Activated CD4-positive, alpha-beta T cell treated with anti-CD3 and anti-CD28 coated beads, Interleukin-2, amount 50 U/mL, for 1 hour (primary cell): ENCODE results near the gene NEURL1B.

Source experiments
- DNase-seq: peaks from one replicate; pipeline ENCODE4 v3.0.0-alpha.2; 2020

The NEURL1B gene

DNA sequence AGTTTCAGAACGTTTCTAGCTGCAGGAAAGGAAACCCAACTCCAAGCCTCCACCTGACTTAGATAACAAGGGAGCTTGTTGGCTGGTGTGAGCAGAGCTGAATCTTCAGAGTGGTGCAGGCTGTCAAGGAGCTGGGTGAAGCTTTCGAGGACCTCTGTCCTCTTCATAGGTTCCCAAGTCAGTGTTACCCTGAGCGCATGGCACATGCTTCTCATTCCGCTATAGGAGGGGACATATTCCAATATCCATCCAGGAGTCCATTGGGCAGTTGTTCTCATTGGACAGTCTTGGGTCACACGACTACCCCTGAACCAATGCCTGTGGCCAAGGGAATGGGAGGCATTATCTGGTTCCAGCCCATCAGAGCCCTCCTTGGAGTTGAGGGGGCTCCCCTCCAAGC lies 79.6 kb downstream of the NEURL1B start:
- DNase-seq, result no peak

DNA sequence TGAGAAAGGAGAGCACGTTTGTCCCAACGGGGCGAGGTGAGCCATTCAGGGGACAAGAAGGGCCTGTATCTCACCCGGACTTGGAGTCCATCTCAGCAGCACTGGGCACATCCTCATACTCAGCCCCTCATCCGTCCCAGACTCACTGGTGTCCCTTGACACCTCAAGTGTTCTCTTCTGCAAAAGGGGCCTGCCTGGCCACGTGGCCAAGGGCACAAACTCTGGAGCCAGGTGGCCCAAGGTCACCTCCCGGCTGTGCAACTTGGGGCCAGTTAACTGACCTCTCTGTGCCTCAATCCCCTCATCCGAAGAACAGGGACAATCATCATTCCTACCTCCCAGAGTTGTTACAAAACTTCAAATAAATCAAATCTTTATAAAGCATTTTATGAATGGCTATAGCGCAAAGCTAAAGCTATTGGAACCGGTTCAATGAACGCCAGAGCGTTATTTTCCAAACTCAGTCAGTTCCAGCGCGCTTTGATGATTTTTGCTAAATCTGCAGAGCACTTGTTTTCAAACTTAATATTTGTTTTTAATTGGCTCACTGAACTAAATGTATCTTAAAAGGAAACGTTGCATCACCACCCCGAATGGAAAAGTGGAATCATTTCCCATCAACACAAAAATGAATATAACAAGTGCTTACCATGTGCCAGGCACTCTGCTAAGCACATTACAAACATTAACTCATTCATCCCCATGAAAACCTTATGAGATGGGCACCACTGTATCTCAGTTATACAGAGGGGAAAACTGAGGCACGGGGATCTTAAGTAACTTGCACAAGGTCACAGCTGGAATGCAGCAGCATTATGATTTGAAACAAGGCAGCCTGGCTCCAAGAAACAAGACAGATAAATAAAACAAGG lies 80.6 kb downstream of the NEURL1B start:
- DNase-seq, result no peak

DNA sequence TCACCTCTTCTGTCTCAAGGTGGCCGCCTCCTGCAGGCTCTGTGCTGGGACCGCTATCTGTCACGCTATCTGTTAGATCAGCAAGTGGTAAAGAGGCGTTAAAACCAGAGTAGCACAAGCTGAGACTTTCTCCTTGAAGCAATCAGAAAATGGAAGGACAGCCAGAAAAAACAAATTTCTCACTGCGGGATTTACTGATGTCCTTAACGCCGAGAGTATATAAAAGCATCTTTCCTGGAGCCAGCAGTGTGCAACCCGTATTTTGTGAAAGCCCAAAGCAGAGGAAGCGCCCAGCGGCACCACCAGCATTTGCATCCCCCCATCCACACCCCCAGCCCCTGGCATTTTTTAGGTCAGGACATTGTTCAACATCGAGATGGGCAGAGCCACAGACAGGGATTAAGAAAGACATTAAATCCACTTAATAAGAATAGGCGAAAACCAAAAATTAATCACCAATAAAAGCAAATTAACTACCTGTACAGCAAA lies 81.3 kb downstream of the NEURL1B start:
- no peak for DNase-seq

DNA sequence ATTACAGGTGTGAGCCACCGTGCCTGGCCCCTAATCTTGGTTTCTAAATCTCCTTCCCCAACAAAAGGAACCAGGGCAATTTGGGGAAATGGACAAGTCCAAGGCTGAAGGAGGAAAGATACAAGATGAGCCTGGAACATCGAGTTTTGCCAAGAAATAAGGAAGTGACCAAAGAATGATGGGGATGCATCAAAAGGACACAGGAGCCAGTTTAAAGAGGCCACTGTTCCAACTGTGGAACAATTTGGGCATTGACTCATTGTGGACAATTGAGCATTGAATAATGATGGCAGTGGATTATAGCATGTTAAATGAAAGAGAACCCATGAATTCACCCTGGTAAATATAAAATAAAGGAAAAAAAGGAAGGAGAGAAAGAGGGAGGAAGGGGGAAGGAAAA lies 82.4 kb downstream of the NEURL1B start:
- DNase-seq, result no peak

DNA sequence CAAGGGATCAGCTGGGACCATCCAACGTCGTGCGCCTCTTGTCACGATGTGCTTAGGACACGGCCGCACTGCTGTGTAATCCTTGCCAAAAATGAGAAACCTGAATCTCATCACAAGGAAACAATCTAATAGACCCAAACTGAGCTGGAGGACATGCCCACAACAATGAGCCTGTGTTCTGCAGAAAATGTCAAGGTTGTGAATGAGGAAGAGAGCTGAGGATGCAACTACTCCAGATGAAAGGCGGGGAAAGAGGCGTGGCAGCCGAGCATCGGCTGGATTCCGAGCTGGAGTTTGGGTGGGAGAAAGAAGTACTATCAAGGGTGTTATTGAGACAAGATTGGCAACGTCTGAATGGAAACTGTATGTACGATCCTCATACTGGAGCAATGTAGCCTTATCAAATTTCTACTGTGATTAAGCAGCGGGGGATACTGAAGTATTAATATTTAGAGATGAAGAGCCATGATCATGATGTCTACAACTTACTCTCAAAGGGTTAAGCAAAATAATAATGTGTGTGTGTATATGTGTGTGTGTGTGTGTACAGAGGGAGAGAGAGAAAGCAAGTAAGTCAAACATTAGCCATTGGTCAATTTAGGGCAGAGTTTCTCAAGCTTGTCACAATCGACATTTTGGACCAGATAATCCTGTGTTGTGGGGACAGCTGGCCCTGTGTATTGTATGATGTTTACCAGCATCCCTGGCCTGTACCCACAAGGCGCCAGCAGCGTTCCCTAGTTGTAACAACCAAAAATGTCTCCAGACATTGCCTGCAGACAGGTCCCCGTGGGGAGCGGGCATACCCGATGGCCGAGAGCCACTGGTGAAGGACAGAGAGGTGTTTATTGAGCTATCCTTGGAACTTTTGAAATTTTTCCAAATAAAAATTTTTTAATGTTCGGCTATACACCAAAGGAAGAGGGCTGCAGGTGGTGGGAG lies 83.5 kb downstream of the NEURL1B start:
- DNase-seq, result no peak

DNA sequence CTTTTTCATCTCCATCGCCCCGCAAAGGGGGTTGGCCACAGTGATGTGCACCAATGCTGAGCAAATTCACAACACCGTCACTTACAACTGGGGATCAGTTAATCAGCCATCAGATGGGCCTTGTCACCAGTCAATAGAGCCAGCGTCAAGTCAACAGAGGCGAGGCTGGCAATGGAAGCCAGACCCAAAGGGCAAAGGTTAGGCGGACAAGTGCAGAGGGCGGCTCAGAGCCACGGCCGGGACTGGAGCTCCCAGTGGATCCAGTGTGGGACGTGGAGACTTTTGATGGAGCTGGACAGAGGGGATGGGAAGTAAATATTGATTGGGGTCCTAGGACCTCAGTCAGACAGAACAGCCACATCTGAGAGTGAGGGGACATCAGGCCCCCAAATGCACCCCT lies 84.2 kb downstream of the NEURL1B start:
- no peak for DNase-seq

DNA sequence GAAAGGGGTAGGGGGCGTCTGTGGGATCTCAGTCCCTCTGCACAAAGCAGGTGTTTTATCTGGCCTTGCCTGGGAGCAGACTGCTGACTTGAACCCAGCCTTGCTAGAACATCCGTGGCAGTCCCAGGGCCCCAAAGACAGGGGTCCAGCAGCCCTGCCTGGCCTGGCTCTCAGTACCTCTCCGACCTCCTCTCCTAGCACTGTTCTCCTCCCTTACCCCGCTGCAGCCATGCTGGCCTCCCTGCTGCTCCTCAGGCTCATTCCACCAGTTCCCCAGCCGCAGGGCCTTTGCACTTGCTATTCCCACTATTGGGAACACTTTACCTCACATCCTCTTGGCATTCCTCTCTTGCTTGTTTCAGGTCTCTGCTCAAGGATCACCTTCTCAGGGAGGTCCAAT lies 84.7 kb downstream of the NEURL1B start:
- no peak for DNase-seq

DNA sequence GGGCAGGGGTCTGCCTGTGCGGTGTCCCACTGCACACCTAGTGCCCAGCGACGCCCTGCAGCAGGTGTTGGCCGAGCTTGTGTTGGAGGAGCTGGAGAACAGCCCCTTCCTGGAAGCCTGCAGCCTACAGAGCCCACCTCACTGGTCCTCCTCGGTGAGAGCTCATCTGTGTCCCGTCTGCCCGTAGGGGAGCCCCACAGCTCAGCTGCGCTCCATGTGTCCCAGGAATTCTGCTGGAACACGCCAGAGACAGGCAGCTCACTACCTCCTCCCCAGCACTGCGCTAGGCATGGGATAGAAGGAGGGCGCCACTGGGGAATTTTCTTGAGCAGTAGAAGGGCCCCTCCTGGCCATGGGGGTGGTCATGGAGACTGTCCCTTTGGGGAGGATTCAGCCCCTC lies 85.9 kb downstream of the NEURL1B start:
- no peak for DNase-seq

DNA sequence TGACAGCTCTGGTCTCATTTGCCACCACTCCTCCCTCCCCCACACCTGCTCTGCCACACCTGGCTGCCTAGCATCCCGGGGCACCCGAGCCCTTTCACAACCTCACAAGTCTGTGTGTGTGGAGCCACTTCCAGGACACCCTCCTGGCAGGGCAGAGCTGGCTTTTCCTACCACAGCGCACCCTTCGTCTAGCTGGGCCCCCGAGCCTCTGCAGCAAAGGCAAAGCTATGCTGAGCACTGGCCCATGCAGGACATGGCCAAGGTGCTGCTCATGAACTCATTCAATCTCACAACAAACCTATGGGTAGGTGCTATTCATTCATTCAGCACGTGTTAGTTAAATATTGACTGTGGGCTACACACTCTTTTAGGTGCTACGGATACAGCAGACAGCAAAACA lies 86.5 kb downstream of the NEURL1B start:
- DNase-seq, result no peak

DNA sequence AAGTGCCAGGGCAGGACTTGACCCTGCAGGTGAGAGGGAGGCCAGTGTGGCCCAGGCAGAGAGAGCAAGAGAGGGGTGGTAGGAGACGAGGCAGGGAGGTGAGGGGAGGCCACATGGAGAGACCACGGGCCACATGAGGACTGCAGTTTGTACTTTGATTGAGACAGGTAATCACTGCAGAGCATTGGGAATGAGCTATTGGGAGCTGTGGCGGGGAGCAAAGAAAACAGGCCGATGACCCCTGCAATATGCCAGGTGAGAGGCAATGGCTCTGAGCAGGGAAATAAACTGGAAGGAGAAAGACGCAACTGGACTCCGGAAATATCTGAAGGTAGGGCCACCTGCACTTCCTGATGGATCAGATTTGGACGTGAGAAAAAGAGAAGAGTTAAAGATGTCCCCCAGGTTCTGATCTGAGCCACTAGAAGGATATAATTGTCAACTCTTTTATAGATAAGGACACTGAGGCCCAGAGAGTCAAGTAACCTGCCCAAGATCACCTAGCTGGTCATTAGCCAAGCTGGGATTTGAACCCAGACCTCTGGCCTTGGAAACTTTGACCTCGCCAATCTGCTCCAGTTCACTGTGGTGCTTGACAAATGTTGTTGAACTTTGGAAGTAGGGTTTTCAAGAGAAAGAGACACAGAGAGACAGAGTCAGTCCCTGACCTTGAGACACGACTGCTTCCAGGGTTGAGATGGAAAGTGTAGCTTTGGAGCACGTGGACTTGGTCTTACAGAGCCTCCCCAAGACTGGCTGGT lies 87.6 kb downstream of the NEURL1B start:
- DNase-seq, result no peak

DNA sequence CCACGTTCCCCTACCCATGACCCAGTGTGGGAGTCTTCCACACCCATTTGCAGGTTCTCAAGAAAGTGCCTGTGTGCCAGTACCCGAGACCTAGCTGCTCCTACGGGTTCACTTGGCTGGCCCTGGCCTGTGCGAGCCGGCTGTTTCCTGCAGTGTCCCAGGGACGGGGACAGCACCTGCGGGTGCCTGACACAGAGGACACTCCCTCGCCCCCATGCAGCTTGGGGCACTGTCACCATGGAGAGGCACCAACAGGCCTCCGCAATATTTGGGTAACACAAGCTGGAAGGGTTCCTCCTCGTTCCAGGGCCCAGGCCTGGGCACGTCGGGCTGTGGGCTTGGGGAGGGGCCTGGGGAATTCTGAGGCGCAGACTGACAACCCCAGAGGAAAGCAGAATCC lies 88.5 kb downstream of the NEURL1B start:
- no peak for DNase-seq

DNA sequence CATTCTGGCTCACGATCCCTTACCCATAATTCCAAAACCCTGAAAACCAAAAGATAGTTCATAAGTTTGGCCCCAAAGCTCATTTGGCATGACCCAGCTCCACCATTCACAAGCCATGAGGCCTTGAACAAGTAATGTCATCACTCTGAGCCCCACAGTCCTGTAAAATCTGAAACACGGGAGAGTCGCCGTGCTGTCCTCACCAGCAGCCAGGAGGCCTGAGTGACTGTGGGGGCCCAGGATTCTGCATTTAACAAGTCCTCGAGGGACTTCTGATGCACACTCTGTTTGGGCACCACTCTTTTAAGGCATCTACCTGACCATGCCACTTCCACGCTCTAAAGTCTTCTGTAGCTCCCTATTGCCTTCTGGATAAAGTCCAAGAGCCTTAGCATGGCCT lies 89.2 kb downstream of the NEURL1B start:
- DNase-seq, result no peak

DNA sequence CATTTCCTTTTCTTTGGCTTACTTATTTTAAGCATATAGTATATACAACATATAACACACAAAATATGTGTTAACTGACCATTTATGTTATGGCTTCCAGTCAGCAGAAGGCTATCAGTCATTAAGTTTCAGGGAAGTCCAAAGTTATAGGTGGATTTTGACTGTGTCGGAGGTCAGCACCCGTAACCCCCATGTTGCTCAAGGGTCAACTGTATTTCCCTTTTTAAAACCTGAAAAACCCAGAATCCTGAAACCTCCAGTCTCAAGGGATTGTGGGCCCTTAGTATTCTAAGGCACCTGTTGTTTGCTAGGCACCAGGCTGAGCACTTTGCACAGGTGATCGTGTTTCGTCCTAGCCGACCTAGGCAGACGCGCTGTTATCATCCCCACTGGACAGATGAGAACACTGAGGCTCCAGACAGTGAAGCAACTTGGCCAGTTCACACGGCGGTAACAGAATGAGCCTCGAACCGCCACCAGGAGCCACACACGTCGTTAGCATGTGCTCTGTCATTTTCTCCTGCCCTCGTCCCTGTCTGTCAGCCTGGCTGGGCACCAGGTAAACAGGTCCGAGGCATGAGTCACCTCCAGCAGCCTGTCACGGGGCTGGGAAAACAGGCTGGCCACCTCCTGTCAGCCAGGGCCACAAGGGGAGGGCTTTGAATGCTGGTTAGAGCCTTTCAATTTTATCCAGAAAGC lies 90.1 kb downstream of the NEURL1B start:
- DNase-seq, result no peak

DNA sequence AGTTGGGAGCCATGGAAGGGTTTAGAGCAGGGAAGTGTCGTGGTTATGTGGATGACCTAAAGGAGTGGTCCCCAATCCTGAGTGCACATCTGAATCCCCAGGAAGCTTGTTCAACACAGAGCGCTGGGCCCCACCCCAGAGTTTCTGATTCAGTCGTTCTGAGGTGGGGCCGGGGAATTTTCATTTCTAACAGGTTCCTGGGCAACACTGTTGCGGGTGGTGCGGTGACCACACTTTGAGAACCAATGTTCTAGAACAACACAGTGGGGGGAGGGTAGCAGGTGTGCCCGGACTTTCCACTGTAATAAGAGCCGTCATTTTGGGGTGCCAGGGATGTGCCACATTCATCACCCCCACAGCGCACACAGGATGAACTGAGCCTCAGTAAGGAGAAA lies 90.6 kb downstream of the NEURL1B start:
- DNase-seq, result no peak

DNA sequence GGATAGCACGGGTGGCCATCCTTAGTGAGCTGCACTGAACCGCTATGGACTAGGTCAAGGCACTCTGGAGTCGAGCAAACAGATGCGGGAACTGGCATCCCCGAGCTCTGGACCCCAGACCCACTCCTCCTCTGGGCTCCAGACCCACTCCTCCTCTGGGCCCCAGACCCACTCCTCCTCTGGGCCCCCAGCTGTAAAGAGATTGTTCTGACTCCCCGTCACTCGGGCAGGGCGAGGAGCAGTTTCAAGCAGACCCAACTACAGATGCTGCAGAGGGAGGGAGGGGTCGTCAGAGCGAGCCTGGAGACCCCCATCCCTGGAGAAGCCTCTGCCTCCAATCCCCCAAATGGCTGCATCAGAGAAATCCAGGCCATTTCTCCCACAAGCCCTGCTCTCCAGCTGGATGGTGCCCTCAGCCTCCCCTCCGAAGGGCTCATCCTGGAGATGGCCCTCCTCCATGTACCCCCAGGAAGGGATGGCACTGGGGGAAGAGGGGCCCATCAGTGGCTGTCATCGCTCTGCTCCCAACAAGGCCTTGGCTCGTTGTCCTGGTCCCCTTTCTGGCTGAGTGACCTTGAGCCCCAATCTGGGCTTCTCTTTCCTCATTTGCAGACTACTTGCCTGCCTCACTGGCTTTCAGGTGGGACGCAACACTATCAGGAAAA lies 91.3 kb downstream of the NEURL1B start:
- DNase-seq, result no peak

DNA sequence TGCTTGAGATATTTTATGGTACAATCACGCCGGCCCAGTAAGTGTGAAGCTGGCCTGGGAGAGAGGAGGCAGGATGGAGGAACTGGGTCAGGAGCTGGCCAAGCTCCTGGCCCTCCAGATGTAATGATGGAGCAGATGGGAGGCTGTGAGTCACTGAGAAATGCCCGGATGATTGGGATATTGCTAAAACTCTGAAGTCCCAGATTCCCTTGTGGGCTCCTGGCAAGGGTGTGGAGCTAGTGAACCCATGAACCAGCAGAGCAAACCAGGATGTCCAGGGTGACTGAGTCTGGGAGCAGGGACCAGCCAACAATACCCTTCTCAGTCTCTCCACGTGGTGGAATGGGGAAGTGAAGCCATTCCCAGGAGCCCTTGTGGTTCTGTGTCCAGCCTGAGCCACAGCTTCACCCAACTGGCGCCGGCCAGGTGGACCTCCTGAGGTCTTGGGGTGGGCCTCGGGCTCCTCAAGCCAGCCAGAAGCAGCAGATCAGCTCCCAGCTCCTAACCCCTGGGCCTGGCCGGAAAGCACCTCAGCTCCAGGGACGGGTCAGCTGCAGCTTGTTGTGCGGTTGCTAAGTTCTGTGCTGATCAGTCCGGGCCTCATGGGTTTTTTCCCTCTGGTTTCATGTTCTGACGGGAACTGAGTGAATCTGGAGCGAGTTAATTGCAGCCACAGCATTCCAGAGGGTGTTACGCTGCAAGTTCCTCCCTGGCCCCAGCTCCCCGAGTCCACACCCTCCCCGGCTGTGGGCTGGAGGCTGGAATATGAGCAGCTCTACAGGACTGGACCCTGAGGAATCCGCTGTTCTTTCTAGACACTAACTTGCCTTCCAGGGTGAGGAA lies 92.3 kb downstream of the NEURL1B start:
- DNase-seq, result no peak

DNA sequence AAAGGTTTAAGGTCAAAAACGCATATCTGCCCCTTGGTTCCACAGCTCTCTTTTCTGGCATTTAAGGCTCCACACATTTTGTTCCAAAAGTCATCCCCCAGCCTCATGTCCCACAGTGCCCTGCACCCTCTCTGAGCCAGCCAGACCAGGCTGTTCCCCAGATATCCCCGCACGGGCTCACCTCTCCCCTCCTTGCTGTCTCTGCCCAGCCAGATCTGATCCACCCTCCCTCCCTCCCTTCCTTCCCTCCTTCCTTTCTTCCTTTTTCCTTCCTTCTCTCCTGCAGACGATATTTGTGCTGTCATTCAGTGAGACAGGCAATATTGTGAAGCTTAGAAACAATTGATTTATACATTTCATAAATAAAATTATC lies 92.9 kb downstream of the NEURL1B start:
- DNase-seq, result no peak

DNA sequence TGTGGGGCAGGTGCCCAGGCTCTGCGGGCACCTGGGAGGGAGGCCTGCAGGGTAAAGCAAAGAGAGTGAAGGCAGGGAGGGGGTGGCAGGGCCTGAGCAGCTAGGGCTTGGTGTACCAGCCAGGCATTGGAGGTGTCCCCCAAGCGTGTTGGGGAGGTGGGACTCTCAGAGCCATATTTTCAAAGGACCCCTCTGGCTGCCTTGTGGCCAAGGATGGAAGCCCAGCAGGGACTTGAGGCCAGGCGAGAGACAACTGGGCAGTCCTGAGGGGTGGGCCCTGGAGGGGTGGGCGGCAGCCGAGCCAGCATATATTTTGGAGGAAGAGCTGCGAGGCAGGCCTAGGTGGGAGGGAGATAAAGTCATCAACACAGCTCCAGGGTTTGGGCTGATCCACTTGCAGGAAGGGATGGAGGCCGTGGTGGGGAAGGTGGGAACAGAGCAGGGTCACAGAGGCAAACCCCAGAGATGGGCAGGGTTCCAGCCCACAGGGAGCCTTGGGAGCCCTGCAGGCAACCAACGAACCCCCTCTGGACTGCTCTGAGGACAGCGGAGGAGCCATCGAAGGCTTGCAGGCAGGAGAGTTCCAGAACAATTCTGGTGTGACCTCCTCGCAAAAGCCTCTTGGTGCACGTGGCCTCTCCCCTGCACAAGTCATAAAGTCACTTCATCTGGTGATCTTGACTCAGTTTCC lies 94.2 kb downstream of the NEURL1B start:
- no peak for DNase-seq

DNA sequence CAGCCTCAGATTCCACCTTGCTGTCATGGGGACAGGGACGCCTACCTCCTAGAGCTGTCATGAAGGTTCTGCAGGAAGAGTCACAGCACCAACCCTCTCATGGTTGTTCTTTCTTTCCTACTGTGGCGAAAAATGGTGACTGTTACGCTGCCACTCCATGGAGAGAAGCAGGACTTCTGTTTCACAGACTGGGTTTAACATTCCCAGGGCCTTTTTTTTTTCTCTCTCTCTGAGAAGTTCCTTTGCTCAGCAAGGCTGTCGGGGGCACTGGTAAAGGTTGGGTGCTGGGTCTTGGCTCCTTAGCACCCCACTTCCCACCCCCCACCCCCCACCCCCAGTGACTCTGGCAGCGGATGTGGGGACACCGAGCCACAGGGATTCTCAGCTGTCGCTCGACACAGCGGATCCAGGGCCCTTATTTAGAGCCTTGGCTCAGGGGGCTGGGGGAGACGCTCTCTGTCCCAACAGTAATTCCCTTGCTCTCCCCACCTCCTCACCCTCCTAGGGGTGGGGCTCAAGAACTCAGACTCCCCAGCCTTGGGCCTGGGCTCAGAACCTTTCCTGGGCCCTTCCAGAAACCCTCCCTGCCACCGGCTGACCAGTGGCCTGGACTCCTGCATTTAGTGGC lies 95.6 kb downstream of the NEURL1B start:
- no peak for DNase-seq

DNA sequence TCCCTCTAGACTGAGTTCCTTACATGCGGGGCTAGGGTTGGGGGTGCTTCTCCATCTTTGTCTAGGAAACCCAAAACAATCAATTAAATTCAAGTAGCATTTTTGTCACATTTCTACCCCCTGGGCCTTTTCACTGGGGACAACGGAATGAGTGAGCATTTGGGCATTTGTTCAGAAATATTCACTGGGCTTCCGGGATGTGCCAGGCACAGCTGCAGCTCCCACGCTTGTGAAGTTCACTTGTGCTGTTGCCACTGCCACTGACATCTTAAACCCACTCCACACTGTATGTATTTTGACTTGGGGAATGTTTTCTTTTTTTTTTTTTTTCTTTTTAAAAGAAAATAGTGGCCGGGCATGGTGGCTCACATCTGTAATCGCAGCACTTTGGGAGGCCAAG lies 98.3 kb downstream of the NEURL1B start:
- no peak for DNase-seq
